Left renal pelvis (tissue), 4 donors: ENCODE results near the gene MRPL34. TPM values are rescaled to one million over a fixed set of nuclear protein-coding genes. Genes with fewer than 3 reads are reported as not detected.

Experiments used
- DNase-seq, 4 donors: peaks; one replicate each; pipeline ENCODE4 v3.0.0-alpha.2; 2013; ENCODE audit warnings: low read depth in 4 of 4, low spot score in 3 of 4
- polyA plus RNA-seq, 4 donors: library from polyadenylated mRNA; unstranded; fragments of 120-200 nt; gene quantifications; one replicate each; pipeline ENCODE4 v1.2.1, GENCODE V29; 2013; ENCODE audit not compliant: insufficient read length in 4 of 4

The MRPL34 gene
- polyA plus RNA-seq, 4 donors: 33.6 to 61.0 (median 48.6) TPM

DNA sequence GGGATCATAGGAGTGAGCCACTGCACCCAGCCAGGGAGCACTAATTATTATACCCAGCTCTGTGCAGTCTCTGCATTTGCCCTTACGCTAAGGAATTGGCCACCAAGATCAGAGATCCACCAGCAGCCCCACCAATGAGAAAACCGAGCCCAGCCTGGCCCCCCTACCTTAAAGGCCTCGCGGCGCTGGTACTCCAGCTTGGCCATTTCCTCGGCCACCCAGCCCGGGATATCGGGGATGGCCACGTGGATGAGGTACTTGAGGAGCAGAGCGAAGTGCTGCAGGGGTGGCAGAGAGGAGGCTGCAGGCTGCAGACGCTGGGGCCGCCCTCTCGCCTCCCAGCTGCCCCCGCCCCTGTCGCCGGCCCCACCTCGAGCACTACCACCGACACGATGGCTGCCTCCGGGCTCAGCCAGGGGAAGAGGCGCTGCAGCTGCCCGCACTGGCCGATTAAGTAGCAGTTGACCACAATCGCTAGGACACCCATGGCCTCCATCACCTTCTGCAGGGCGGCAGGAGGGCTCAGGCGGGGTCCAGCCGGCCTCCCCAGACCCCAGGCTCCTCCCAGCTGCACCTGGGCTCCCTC lies 21.5 kb downstream of the MRPL34 start:
- DNase-seq: no peak

DNA sequence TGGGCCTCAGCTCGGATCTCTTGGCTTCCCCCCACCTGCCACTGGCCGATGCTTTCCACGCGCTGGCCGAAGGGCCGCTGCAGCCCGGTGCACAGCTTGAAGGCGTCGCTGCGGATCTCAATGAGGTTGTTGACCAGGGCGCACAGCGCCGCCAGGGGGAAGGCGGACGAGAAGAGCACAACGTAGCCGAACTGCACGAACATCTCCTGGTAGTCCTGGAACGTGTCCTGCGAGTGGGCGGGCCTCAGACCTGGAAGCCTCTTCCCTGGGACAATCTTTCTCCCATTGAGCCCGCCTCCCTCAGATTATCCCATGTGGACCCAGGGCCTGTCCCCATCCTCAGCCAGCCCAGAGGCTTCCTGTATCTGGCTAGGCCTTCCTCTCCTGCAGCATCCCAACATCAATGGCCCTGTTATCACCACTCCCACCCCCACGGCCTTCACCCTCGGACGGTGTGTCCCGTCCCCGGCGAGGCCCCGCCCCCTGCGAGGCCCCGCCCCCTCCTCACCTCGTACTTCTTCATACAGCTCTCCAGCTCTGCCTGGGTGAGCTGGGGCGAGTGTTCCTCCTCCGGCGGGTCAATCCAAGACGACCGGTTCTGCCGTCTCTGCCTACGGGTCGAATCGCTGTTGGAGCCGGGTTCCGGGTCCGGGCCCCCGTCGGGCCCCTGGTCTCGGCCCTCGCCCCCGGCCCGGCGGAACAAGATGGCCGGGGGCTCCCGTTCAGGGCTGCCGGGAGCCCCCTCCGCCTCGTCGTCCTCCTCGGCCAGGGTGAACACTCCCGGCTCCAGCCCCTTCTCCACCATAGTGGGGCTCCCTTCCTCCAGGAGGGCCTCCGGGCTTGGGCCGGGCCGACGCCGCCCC lies 22.2 kb downstream of the MRPL34 start:
- DNase-seq: peak in 1 of 4 donors; percentile 55

GRCh38 chr19:17328517-17329365 lies 23.1 kb downstream of the MRPL34 start:
- no peak for DNase-seq

DNA sequence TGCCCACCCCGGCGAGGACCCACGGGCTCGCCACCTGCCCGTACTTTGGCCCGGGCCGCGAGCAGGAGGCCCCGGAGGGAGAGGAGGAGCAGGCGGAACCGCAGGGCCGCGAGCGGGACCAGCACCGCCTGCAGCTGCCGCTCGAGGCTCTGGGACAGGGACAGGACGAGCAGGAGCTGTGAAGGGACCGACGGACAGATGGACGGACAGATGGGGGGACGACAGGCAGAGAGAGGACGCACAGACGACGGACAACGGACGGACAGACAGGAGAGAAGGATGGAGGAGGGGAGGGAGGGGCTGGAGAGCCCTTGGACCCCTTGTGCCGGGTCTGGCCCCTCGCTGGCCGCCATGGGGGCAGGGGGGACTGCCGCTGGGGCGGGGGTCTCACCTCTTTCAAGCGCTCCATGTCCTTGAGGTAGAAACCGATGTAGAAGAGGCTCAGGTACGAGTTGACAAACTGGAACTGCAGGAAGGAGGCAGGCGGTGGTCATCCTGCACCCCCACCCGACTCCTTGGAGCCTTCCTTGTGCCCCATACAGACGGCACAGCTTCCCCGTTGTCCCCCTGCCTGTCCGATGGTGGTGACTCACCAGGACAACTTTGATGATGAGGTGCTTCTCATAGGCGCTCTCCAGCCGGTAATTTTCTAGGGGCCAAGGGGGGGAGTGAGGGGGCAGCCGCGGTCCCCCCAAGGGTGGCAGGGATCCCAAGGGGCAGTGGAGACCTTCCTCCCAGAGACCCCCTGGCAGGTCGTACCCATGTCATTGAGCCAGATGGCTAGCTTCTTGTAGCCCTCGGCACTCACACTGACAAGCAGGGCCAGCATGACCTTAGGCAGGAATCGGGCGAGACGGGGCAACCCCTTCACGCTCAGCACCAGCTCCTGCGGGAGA lies 23.9 kb downstream of the MRPL34 start:
- DNase-seq: no peak

GRCh38 chr19:17330262-17331044 lies 24.8 kb downstream of the MRPL34 start:
- DNase-seq: no peak

GRCh38 chr19:17331045-17331558 lies 25.4 kb downstream of the MRPL34 start:
- no peak for DNase-seq

- no peak for DNase-seq
Measured at GRCh38 chr19:17332360-17332676, 26.6 kb downstream of the MRPL34 start.

- DNase-seq: no peak
Measured at GRCh38 chr19:17332677-17333581, 27.3 kb downstream of the MRPL34 start.

DNA sequence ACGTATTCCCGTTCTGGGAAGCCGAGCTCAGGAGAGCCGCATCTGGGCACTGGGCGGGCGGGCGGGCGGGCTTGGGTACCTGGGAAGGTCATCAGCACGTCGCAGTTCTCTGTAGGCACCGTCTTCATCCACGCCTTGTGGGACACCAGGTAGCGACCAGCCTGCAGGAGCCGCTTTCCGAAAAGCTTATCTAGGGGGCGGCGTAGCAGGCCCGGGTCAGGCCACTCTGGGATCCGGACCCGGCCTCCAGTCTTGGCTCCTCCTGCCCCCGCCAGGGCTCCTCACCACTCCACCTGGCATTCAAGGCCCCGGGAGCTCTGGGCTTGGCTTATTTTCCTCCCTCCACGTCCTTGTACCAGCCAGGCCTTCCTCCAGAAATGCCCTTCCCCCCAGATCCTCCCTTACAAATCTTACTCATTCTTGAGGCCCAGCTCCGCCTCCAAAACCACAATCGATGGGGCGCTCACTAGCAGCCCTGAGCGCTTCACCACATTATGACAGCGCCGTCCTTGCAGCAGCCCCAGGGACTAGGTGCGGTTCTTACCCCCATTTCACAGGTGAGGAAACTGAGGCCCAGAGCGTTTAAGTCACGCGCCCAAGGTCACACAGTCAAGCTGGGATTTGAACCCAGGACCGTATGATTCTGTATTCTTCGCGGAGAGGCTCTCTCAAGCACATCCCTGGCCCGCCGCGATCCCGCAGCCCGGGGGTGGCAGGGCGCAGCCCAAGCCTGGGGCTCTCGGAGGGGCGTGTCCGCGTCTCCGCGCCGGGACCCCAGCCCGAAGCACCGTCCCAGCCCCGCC lies 28.1 kb downstream of the MRPL34 start:
- DNase-seq: no peak

DNA sequence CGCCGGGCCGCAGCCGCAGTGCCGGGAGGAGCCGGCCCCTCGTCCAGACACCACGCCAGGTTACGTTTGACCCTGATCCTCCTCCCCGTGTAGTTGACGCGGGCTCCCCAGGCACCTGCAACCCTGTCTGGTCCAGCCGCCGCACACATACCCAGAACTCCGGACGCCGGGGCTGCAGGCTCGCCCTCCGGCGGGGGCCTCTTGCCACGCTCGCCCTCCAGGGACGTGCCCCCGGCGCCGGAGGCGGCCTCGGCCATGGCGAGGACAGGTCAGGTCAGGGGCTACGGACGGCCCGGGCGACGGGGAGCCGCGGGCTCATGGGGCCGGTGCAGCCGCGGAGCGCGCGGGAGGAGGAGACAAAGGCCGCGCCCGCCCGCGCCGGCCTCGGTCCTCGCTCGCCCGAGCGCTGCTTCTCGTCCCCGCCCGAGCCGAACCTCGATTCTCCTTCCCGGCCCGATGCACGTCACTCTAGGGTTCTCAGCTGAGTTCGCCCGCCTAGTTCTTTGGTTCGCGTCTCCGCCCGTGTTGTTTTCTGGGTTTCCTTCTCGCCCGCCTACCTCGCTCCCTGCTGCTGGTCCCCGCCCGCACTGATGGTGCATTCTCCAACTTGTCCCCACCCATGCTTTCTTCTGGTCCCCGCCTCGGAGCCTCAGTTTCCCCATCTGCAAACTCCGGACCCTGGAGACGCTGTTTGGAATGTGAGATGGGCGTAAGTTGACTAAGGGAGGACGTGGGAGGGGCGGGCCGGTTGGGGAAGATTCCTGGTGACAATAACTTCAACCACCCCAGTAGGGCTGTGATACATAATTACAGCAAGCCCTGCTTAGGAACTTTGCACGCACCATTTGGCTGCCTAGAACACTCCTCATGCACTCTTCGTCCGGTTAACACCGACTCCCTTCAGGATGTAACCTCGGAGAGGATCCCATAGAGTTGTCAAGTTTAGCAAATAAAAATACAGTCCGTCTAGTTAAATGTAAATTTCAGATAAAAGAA lies 29.0 kb downstream of the MRPL34 start, which contains the start of gene ANO8:
TSS of gene ANO8 (minus strand) at position 442 of the 996 bp plus-strand sequence. CDS start at position 257, 185 bp downstream.
- peak; percentile 89 to 99 (median 94) for DNase-seq

DNA sequence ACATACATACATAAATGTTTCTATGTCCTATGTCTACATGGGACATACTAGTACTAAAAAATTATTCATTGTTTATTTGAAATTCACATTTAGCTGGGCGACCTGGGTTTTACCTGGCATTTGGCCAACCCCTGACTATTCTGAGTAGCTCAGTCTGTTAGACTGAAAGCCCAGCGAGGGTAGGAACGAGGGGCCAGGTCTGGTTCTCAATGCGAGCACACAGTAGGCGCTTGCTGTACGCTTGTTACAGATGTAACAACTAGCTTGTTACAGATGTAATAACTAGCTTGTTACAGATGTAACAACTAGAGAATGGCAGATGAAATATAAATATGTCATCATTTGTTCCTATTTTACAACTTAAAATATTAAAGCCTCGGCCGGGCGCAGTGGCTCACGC lies 29.9 kb downstream of the MRPL34 start:
- DNase-seq: no peak

- DNase-seq: peak; percentile 89 to 99 (median 95)
Measured at GRCh38 chr19:17336872-17337674, 31.4 kb downstream of the MRPL34 start, which contains the start of gene GTPBP3. Gene GTPBP3 (plus strand): TSS chr19:17337553. CDS start chr19:17337612, 59 bp downstream.

- no peak for DNase-seq
Measured at GRCh38 chr19:17337675-17338432, 32.2 kb downstream of the MRPL34 start.

GRCh38 chr19:17338433-17339078 lies 32.9 kb downstream of the MRPL34 start:
- DNase-seq: no peak
